Brain pericyte (primary cell): ENCODE results near the gene MX2.
"Not testable (repeated sequence)": the region's sequence is repeated elsewhere in the genome, so short reads cannot be mapped to it uniquely, and the experiment has no call there.

Experiments used
- DNase-seq: peaks from one replicate; pipeline ENCODE4 v3.0.0-alpha.2; 2012; ENCODE audit warnings: low read depth, low spot score

The MX2 gene

DNA sequence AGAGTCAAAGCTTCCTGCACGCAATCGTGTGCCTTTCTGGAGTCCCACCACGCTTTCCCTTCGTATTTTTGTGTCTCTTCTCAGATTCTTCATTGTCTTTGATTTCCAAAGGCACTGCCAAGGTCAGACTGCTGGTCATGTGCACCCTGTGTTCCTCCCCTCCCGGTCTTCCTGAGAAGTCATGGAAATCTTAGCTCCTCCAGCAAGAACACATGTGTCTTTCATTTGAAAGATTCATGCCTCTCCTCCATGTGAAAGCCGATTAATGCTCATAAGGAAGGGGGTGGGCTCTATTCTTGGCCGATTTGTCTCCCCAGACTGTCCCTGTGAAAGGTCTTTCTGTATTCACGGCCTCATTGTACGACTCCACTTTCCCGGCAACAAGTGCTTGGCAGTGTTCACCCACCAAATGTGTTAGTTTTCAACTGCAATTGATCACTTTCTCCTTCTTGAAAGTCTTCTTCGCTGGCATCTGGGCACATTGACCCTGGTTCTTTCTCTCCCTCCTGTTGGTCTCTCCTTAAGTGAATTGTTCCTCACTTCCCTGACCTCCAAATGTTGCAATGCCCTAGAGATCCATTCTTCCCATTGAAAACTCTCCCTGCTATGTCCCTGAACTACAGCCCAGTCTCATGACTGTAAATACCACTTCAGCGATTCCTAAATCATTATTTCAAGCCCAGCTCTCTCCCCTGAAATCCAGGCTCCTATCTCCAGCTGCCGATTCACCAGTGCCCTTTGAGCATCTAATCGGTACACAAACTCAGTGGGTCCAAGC, 25.4 kb downstream of the MX2 start:
- DNase-seq: no peak

DNA sequence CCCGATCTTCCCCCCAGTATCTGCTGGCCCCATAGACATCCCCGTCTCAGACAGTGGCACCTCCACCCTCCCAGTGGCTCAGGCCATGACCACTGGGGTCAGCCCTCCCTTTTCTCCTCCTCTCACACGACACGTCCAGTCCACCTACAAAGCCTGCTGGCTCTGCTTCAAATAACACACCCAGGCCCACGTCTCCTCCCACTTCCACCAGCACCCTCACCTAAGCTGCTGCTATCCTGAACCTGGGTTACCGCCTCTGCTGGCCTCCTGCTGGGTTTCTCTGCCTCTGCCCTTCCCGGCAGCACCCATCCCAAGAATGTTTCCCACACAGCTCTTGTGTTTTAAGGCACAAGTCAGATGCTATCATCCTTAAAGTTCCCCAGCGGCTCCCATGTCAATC, 26.0 kb downstream of the MX2 start:
- DNase-seq: no peak

DNA sequence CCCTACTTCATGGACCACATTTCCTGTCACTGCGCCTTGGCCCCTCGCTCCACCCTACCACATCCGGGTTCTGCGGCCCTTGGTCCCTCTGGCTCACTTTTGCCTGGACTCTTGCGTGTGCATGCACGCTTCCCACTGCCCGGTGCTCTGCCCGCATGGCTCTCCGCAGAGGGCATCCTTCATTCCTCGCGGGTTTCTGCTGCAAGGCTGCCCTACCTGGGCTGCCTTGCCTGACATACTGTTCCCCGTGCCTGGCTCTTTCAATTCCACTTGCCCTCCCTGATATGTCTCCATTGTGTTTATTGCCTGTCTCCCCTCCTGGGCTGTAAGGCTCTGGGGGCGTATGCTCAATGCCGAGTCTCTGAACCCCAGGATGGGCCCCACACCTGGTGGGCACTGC, 26.4 kb downstream of the MX2 start:
- DNase-seq: no peak

DNA sequence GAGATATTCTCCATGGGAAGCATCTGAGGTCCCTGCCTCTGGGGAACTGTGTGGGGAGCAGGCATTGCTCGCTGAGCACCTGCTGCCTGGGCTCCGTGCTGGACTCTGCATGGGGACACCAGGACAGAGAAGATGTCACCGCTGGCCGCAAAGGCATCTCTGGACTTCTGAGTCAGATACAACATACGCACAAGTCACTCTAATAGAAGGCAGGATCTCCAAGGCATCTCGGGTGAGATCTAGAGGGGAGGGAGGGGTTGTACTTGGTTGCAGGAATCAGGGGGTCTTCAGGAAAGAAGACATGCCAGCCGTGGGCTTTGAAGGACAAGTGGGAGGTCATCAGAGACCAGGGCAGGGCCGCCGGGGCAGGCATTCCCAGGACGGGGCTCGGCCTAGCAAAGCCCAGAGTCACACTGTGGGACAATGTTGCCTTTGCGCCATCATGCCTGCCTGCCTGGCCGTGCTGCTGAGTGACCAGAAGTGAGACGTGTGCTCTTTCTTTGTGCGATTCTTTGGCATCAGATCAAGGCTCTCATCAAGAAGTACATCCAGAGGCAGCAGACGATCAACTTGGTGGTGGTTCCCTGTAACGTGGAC, 28.3 kb downstream of the MX2 start:
- DNase-seq: no peak

DNA sequence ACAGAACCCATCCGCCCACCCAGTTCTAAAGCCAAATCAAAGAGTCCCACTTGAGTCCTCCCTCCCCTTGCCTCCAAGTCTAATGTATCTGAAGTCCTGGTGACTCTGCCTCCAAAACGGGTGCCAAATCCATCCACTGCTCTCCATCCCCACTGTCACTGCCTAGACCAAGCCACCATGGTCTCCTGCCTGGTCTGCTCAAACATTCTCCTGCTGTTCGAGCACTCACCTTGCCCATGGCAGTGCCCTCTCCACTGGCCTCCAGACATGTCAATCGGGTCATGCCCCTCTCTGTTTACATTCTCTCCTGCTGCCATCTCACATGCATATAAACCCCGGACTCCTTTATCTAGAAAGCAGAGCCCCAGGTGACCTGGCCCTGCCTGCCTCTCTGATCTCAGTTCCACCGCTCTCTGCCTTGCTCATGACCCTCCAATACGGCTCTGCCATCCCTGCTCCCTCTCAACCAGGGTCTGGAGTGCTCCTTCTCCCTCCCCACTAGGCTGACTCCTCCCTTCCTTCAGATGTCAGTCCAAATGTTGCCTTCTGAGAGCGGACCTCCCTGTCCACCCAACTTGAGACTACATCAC, 32.1 kb downstream of the MX2 start:
- DNase-seq: no peak

DNA sequence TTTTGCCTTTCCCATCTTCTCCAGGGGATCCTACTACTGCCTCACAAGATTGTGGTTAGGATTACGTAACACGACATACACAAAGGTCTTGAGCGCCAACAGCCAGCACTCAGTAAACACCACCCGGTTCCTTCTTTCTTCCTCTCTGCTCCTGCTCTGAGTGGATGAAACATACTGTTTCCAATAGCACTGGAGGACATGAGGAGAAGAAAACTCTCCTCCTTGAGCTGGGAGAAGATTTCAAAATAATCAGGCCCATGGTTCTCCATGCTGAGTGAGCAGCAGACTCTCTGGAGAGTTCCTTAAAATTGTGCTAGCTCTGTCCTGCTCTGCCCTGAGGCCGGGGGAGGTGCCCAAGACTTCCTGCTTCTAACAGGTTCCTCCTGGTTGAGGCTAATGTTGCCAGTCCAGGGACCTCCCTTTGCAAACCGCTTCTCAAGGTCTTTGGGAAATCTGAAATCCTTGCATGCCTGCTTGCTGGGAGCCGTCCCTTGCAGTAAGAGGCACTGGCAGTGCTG, 34.8 kb downstream of the MX2 start:
- DNase-seq: no peak

DNA sequence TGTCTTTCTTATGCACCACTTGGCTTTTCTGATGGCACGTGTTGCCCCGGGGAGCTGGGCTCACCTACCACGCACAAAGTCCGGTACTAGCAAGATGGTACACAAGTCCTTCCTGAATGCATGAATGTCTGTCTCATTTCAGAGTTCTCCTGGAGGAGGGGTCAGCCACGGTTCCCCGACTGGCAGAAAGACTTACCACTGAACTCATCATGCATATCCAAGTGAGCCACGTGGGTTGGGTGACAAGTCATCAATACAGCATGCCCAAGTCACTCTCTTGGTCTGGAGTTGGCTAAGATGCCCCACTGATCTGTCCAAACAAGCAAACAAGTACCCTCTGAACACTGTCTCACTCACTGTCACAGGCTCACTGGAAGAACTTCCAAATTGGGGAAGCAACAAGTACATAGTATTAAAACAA, 35.7 kb downstream of the MX2 start:
- DNase-seq: no peak

DNA sequence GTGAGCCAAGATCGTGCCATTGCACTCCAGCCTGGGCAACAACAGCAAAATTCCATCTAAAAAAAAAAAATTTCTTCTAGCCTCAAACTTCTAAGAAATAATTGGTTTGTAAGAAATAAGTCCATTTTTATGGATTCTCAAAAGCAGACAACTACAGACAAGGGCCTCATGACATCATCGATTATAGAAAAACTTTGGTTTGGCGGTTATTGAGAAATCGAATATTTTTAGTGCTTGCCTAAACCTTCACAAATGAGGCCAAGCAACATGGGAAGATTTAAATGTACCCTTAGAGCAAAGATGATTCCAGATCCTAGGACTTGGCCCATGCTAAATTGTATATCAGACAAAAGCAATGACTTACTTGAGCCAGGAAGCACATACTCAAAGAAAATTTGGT, 36.4 kb downstream of the MX2 start:
- no peak for DNase-seq

DNA sequence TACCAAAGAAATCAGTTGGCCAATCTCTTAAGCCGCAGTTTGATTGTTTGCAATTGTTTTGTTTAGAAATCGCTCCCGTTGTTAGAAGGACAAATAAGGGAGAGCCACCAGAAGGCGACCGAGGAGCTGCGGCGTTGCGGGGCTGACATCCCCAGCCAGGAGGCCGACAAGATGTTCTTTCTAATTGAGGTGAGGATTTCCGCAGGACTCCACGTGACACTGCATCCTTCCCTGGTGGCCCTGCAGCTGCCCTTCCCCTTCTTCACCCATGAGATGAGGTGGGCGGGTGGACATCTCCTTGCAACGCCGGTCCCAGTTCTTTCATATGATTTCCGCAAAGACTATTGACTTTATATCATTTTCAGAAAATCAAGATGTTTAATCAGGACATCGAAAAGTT, 37.0 kb downstream of the MX2 start:
- no peak for DNase-seq

DNA sequence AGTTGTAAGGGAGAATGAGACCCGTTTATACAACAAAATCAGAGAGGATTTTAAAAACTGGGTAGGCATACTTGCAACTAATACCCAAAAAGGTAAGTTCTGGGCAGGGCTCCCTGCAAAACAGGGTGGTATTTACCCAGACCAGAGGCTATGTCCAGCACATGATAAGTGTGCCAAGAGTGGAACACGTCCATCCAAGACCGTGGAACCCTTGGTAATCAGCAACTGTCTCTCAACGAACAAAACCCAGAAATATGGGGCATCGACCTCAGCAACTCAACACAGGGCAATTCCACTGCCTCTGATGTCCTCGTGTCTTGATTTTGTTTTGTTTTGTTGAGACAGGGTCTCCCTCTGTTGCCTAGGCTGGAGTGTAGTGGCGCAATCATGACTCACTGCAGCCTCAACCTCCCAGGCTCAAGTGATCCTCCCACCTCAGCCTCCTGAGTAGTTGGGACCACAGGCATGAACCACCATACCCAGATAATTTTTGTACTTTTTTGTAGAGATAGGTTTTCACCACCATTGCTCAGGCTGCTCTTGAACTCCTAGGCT, 37.5 kb downstream of the MX2 start:
- no peak for DNase-seq

DNA sequence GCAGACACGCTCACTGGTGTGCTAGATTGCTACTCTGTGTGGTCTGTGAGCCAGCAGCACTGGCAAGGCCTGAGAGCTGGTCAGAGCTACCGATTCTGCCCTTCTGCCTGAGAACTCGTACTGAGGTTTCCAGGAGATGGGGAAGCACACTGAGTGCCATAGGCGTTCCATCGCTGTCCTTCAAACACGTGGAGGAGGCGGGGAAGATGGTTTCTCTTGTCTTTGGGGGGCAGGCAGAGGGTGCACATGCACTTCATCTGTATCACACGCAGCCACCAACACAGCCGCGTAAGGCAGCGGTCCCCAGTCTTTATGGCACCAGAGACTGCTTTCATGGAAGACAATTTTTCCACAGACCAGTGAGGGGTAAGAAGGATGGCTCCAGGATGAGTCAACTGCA, 40.4 kb downstream of the MX2 start:
- no peak for DNase-seq

DNA sequence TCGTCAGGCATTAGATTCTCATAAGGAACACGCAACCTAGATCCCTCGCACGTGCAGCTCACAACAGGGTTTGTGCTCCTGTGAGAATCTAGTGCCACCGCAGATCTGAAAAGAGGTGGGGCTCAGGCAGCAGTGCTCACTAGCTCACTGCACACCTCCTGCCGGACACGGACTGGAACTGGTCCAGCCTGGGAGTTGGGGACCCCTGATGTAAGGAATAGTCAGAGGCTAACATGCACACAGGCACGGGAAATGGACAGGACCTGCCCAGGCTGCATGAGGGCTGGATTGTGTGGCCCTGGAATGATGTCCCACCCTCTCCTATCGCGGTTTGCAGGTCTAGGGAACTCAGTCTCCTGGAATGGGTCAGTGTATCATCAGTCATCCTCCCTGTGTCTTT, 41.0 kb downstream of the MX2 start:
- no peak for DNase-seq

DNA sequence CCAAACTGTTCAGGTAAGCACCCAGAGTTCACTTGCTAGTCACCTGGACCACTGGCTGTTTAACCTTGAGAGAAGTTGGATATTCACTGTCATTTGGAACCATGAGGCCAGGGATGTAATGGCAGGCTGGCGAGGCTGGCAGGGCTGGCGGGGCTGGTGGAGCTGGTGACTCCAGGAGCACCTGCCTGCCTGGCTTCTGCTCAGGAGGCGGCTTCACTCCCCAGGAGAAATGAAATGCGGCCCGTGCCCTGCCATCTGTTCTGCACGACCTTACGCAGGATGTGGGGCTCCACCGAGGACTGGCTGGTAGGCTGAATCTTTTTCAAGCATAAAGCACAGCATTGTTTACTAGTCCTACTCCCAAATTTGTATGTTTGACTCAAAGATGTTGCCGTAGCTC, 41.5 kb downstream of the MX2 start:
- DNase-seq: no peak

DNA sequence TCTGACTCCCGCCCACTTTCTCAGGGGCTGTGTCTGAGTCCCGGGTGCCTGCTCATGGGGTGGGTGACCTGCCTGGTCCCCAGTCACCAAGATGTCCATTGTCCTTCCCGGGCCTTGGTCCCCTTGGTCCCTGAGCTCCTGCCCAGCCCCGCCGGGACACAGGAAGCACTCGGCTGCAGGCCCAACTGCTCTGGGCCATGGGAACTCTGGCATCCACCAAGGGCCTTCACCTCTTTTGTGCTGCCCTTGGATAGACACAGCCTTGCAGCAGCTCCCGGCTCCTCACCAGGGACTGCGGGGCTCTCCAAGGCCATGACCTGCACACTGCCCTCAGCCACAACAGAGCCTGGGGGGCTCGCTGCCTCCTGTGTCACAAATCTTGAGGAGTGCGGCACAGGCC, 42.1 kb downstream of the MX2 start:
- no peak for DNase-seq

DNA sequence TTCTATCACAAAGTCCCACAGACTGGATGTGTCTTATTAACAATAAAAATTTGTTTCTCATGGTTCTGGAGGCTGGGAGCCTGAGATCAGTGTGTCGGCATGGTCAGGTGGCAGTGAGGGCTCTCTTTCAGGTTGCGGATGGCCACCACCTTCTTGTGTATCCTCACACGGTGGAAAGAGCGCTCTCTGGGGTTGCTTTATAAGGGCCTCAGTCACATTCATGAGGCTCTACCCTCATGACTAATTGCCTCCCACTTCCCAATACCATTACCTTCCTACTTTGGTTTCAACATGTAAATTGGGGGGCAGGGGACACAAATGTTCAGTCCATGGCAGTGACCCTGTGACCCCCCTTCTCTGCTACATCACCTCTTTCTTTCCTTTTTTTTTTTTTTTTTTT, 43.5 kb downstream of the MX2 start:
- DNase-seq: no peak

DNA sequence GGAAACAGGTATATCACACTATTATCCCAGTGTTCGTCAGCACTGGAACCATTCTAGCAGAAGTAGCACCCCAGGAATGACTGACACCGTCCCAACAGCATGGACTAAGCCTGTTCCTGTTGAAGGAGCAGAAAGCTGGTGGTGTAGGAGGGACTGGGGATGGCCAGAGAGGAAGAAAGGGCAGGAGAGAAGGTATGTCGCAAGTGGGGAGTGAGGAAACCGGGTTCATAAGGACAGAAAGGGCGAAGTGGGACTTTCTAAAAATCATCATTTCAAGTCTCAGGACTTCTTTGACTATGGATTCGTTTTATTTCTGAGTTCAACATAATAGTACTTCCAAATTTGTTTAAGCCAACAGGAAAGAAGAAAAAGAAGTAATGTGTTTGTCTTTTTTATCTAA, 44.5 kb downstream of the MX2 start:
- no peak for DNase-seq

DNA sequence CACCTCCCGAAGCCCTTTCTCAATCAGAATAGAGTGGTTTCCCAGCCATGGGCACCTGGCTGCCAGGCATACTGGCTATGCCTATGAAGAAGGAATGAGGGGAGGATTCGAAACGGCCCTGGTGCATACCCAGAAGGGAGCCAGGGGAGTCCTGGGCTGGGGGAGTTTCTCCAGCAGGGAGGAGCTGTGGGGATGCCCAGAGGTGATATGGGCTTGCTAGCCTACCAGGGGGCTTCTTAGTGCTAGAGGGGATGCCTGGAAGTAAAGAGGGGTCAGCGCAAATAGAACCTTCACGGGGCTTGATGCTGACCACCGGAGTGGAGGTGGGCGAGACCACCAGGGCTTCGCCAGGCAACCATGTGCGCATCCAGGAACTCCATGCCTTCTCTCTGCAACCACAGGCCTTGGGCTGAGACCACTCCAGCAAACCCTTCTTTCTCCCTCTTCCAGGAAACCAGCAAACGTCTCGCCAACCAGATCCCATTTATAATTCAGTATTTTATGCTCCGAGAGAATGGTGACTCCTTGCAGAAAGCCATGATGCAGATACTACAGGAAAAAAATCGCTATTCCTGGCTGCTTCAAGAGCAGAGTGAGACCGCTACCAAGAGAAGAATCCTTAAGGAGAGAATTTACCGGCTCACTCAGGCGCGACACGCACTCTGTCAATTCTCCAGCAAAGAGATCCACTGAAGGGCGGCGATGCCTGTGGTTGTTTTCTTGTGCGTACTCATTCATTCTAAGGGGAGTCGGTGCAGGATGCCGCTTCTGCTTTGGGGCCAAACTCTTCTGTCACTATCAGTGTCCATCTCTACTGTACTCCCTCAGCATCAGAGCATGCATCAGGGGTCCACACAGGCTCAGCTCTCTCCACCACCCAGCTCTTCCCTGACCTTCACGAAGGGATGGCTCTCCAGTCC, 46.0 kb downstream of the MX2 start:
- no peak for DNase-seq

DNA sequence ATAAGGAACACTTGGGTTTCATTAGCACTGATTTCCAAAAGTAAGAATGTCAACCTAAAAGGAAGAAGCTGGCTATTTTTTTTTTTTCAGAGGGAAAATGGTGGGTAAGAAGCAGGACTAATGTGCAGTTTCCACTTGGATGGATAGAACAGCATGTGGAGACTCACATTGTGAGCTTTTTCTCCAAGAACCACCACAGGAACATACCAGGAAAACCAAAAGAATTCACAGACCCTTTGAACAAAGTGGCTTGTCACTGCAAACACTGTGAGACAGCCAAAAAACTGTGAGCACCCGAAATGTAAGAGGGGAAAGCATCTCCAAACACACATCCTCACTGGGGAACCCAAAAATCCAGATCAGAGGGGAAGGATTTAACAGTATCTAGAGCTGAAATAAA, 48.5 kb downstream of the MX2 start:
- DNase-seq: no peak

DNA sequence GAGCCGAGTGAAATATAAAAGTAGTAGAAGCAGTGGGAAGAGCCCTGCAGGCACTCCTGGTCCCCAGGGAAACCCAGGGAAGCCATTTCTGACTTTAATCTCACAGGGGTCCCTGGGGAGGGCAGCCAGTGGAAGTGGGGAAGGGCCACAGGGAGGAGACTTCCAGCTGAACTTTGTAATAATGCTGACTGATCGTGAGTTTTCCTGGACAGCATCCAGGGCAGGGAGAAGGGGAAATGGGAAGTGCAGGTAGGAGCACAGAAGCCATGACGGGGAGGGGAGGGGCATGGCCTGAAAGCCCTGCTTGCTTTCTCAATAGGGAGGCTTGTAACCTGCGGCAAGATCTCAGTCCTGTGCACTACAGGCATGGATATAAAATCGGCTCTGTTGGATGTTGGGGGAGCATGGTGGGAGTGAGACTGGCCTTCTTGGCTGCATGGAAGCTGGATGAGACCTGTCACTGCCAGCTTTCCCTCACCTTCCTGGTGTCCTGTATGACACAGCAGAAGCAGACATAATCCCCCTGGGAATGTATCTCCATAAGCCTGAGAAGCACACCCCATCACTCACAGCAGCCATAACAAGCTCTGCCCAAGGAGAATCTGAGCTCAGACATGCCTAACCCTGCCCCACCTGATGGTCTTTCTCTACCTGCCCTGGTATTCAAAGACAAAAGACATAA, 49.1 kb downstream of the MX2 start:
- DNase-seq: no peak

DNA sequence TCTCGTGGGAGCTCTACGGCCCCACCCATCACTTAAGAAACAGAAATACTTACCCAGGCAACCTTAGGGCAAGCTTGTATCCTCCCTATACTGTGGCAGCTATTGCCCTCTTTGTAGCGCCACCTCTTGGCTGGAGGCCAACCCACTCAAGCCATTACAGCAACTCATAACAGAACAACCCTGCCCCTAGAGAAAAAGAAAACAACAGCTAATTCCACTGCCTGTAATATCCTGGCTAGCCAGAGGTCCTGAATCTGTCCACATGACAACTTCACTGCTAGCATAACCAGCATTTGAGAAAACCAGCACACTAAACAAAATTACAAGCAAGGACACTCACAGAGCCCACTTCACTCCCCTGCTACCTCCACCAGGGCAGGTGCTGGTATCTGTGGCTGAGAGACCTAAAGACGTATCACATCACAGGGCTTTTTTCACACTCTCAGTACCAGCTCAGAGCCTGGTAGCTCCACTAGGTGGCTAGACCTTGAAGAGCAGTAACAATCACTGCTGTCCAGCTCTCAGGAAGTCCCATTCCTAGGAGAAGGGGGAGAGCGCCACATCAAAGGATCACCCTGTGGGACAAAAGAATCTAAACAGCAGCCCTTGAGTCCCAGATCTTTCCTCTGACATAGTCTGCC, 49.7 kb downstream of the MX2 start:
- DNase-seq: no peak

DNA sequence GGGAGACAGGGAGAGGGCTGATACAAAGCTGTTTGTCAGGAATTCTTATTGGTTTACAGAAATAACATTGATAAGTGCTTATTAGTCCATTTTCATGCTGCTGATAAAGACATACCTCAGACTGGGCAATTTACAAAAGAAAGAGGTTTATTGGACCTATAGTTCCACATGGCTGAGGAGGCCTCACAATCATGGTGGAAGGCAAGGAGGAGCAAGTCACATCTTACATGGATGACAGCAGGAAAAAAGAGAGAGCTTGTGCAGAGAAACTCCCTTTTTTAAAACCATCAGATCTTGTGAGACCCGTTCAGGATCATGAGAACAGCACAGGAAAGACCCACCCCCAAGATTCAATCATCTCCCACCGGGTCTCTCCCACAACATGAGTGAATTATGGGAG, 55.7 kb downstream of the MX2 start:
- not testable (repeated sequence) for DNase-seq
